Measurements from ENCODE around the gene SCRN2. TPM values are rescaled to one million over a fixed set of nuclear protein-coding genes. Genes with fewer than 3 reads are reported as not detected.
A peak's percentile ranks its signal among the peaks of the same experiment; 100 is the strongest.

The SCRN2 gene
- total RNA-seq, 3 donors from 2014 or later = 49.2 to 108 (median 54.9) TPM

DNA sequence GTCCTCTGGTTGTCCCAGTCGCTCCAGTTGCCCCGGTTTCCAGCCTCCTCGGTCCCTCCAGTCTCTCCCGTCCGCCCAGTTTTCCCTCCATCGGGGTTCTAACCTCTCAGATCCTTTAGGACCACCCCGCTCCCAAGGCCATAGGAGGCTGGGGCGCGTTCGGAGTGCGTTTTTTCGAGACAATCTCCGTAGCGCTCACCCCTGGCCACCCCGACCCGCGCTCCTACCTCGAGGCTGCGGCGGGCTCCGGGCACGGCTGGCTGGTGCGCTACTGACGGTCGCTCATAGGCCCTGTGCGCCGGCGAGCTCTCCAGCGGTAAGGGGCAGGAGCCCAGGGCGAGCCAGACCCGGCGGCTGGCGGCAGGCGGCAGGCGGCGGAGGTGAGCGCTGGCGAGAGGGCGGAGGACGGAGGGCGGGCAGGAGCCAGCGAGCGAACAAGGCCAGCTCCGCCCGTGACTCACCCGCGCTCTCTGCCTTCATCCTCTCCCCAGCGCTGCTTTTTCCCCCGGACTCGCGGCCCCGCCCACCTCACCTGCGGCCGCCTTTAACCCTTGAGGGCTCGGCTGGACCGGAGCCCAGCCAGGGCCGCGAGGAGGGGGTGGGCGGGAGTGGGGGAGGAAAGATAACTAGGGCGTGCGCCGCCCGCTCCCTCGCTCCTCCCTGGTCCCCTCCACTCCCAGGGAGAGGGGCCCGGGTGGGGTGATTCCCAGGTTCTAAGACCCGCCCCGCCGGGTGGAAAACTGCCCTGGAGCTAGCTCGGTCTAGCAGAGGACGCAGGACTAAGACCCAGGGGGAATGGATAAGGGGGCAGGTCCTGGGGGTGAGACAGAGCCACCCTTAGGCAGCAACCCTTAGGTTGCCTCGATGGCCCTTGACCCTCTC, 9.9 kb upstream of the SCRN2 start, which contains the start of gene SP6:
SP6 (minus strand) TSS at position 472 of the 882 bp plus-strand sequence. CDS start 2,734 bp downstream, outside the sequence.
- peaks cover 0 to 27% of the 10 kb centered on the region in 2 donors for H3K27me3 ChIP-seq
- H3K36me3 ChIP-seq = no peaks in the 10 kb centered on the region
- TF ChIP-seq, protein P1, sequence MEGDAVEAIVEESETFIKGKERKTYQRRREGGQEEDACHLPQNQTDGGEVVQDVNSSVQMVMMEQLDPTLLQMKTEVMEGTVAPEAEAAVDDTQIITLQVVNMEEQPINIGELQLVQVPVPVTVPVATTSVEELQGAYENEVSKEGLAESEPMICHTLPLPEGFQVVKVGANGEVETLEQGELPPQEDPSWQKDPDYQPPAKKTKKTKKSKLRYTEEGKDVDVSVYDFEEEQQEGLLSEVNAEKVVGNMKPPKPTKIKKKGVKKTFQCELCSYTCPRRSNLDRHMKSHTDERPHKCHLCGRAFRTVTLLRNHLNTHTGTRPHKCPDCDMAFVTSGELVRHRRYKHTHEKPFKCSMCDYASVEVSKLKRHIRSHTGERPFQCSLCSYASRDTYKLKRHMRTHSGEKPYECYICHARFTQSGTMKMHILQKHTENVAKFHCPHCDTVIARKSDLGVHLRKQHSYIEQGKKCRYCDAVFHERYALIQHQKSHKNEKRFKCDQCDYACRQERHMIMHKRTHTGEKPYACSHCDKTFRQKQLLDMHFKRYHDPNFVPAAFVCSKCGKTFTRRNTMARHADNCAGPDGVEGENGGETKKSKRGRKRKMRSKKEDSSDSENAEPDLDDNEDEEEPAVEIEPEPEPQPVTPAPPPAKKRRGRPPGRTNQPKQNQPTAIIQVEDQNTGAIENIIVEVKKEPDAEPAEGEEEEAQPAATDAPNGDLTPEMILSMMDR (IDR thresholded peaks at IDR 0.05) = peak in 1 of 3 donors; percentile 23
- TF ChIP-seq POLR2AphosphoS5 (IDR thresholded peaks at IDR 0.05) = peak in 1 of 3 donors; percentile 40
- TF ChIP-seq POLR2A (IDR thresholded peaks at IDR 0.05) = peak; percentile 33
- H3K4me3 ChIP-seq = peak within 1 kb of the TSS; percentile 29 to 70 (median 62)
- no peaks in the 10 kb centered on the region for H3K4me1 ChIP-seq
- no peaks in the 10 kb centered on the region for H3K9me3 ChIP-seq
- H3K27ac ChIP-seq = peak within 1 kb of the TSS; percentile 75
- intact Hi-C loops (cut with DNase I; ENCODE audit: low total_unique reads) = no loop called here
- DNase-seq (ENCODE audit: low spot score in 2 of 2) = peak; percentile 80 to 85

- Histone ChIP-seq H3K27ac (peak overlapping the region; percentile 75), H3K4me1 (no peaks in the 10 kb centered on the region), H3K9me3 (no peaks in the 10 kb centered on the region), H3K4me3 (peak overlapping the region; percentile 29 to 70 (median 62)), H3K36me3 (no peaks in the 10 kb centered on the region), H3K27me3 (peaks cover 0 to 27% of the 10 kb centered on the region in 2 donors)
- TF ChIP-seq POLR2A (IDR thresholded peaks at IDR 0.05) = no peak
- no peak for TF ChIP-seq POLR2AphosphoS5 (IDR thresholded peaks at IDR 0.05)
- TF ChIP-seq, protein P1 (IDR thresholded peaks at IDR 0.05) = no peak
- DNase-seq (ENCODE audit: low spot score in 2 of 2) = no peak
- intact Hi-C loops (cut with DNase I; ENCODE audit: low total_unique reads) = no loop called here
Measured at GRCh38 chr17:47850373-47850691, 9.3 kb upstream of the SCRN2 start.

GRCh38 chr17:47848198-47848513, 7.1 kb upstream of the SCRN2 start:
- no peak overlapping the region for H3K27ac ChIP-seq
- peaks cover 3 to 12% of the 10 kb centered on the region in 2 donors for H3K4me1 ChIP-seq
- intact Hi-C loops (cut with DNase I; ENCODE audit: low total_unique reads) = no loop called here
- H3K4me3 ChIP-seq = peak overlapping the region in 1 of 3 donors; percentile 62
- H3K27me3 ChIP-seq = peaks cover 0 to 24% of the 10 kb centered on the region in 2 donors
- TF ChIP-seq POLR2AphosphoS5 (IDR thresholded peaks at IDR 0.05) = no peak
- TF ChIP-seq POLR2A (IDR thresholded peaks at IDR 0.05) = no peak
- TF ChIP-seq, protein P1 (IDR thresholded peaks at IDR 0.05) = no peak
- H3K9me3 ChIP-seq = no peaks in the 10 kb centered on the region
- no peaks in the 10 kb centered on the region for H3K36me3 ChIP-seq
- no peak for DNase-seq (ENCODE audit: low spot score in 2 of 2)

DNA sequence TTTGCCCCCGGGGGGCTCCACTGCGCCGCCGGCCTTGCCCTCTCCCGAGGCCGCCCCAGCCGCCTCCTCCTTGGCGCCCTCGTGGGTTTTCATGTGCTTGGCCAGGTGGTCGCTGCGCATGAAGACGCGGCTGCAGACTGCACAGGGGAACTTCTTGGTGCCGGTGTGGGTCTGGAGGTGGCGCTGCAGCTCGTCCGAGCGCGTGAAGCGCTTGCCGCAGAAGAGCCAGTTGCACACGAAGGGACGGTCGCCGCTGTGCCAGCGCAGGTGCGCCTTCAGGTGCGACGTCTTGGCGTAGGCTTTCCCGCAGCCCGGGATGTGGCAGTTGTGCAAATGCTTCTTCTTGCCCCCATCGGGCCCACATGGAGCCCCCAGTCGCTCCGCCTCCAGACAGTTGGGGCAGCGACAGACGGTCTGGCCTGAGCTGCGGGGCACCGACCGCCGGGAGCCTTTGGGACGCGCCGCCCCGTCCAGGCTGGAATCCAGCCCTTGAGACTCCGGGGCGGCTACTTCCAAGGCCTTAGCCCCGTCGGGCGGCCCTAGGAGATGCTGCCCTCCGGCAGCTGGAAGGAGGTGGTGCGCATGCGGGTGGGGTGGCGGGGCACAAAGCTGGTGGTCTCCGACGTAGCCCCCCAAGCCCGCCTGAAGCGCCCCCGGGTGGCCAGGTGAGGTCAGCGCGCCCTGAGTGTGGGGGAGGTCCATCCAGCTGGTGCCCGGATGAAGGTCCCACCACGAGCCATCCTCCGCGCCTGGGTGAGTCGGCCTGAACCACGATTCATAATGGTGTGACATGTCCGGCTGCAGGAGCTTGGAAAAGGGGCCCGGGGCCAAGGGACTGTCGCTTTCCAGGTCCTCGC, 6.5 kb upstream of the SCRN2 start:
- no peak for TF ChIP-seq POLR2AphosphoS5 (IDR thresholded peaks at IDR 0.05)
- no peak for TF ChIP-seq POLR2A (IDR thresholded peaks at IDR 0.05)
- TF ChIP-seq, protein P1 (IDR thresholded peaks at IDR 0.05) = no peak
- H3K27me3 ChIP-seq = peaks cover 0 to 18% of the 10 kb centered on the region in 2 donors
- DNase-seq (ENCODE audit: low spot score in 2 of 2) = no peak
- no peaks in the 10 kb centered on the region for H3K36me3 ChIP-seq
- intact Hi-C loops (cut with DNase I; ENCODE audit: low total_unique reads) = no loop called here
- H3K4me1 ChIP-seq = peaks cover 3 to 15% of the 10 kb centered on the region in 2 donors
- H3K4me3 ChIP-seq = peak overlapping the region in 2 of 3 donors; percentile 25 to 62
- no peak overlapping the region for H3K27ac ChIP-seq
- H3K9me3 ChIP-seq = no peaks in the 10 kb centered on the region

All from breast epithelium (tissue), 4 donors.